Measurements from ENCODE around the gene FAM241B. TPM values are rescaled to one million over a fixed set of nuclear protein-coding genes. Genes with fewer than 3 reads are reported as not detected.

FAM241B gene
- total RNA-seq, 1 experiment from 2014 or later: 18.0 TPM

- ATAC-seq (no peak), DNase-seq (ENCODE audit: low read depth, low spot score) (no peak)
- H3K27me3 ChIP-seq (ENCODE audit: insufficient read depth, low read length): peaks cover 57% of the 10 kb centered on the region
- no TSS peak for BruUV-seq (replicated peaks)
- ChIA-PET CTCF (interaction anchor here (0.9 to 1.1 kb wide), 2 partner anchors 8 to 15 kb away, joined by 3 read pairs; no protein-coding TSS in a partner anchor), RAD21 (ENCODE audit: low non-redundant PET in 1 of 2, low total read pairs in 2 of 2, uncharacterized antibody in 2 of 2, unreplicated experiment in 2 of 2) (no interaction called here), POLR2A (no interaction called here)
- no peaks in the 10 kb centered on the region for H3K9me3 ChIP-seq (ENCODE audit: control insufficient read depth in 1 of 2, insufficient read depth in 1 of 2, low read depth in 1 of 2, low read length in 2 of 2)
- no peak overlapping the region for H3K27ac ChIP-seq (ENCODE audit: low read depth, low read length)
- no peaks in the 10 kb centered on the region for H4K20me1 ChIP-seq (ENCODE audit: insufficient read depth)
- peaks cover 0 to 7% of the 10 kb centered on the region in 2 experiments; a peak in 2 of 4 replicates for H3K4me1 ChIP-seq (ENCODE audit: control insufficient read depth in 1 of 2, insufficient read depth in 2 of 2, low read length in 2 of 2)
- no peak overlapping the region for H3K9ac ChIP-seq (ENCODE audit: low read length)
- no peak overlapping the region for H2AFZ ChIP-seq (ENCODE audit: low read depth, low read length, poor library complexity, severe bottlenecking)
- H3K79me2 ChIP-seq (ENCODE audit: insufficient read depth, low read length): no peaks in the 10 kb centered on the region
- no peak overlapping the region for H3K4me2 ChIP-seq (ENCODE audit: low read length)
- intact Hi-C loops (cut with micrococcal nuclease): no loop called here
- no peak for TF ChIP-seq CBX3 (IDR thresholded peaks at IDR 0.05; ENCODE audit: low read depth)
- no peak for TF ChIP-seq POLR2A (IDR thresholded peaks at IDR 0.05; ENCODE audit: borderline replicate concordance, extremely low read depth, insufficient read depth, insufficient read length)
- TF ChIP-seq EZH2 (IDR thresholded peaks at IDR 0.05): no peak
- TF ChIP-seq CEBPB (IDR thresholded peaks at IDR 0.05; ENCODE audit: low read depth): no peak
- TF ChIP-seq RAD21 (IDR thresholded peaks at IDR 0.05; ENCODE audit: low read depth): no peak
- no peak for TF ChIP-seq ZBTB33 (IDR thresholded peaks at IDR 0.05; ENCODE audit: extremely low read depth, insufficient replicate concordance, low read length)
- TF ChIP-seq TCF7L2 (IDR thresholded peaks at IDR 0.05; ENCODE audit: borderline replicate concordance, extremely low read depth, insufficient read depth, insufficient read length): no peak
- no peak for TF ChIP-seq JUND (IDR thresholded peaks at IDR 0.05)
- no peak for TF ChIP-seq SRF (IDR thresholded peaks at IDR 0.05; ENCODE audit: low read depth)
- TF ChIP-seq SIN3A (IDR thresholded peaks at IDR 0.05; ENCODE audit: low read depth): no peak
- H3K4me3 ChIP-seq (replicated peaks in 1 of 2; ENCODE audit: low read depth in 1 of 2, low read length in 2 of 2): no peak overlapping the region
- no peaks in the 10 kb centered on the region for H3K9me2 ChIP-seq (ENCODE audit: insufficient read depth)
- H3K36me3 ChIP-seq (ENCODE audit: control insufficient read depth in 1 of 2, insufficient read depth in 2 of 2, low read length in 2 of 2): no peaks in the 10 kb centered on the region
Measured at GRCh38 chr10:69680610-69681009, 50.6 kb downstream of the FAM241B start.

Measured in HCT116 (cell line).